ENCODE measurements around the gene HADHA.

HADHA gene

GRCh38 chr2:26224095-26224494 is 20.3 kb downstream of the HADHA start:
- TF ChIP-seq CTCF (conservative IDR thresholded peaks at IDR 0.05; ENCODE audit: low read depth, low read length) = no peak
- H4K20me1 ChIP-seq (ENCODE audit: insufficient read depth) = no peaks in the 10 kb centered on the region
- no peak overlapping the region for H2AFZ ChIP-seq (ENCODE audit: low read depth)
- no peaks in the 10 kb centered on the region for H3K36me3 ChIP-seq (ENCODE audit: insufficient read depth)
- no peak overlapping the region for H3K9ac ChIP-seq
- H3K27ac ChIP-seq = no peak overlapping the region
- no peak overlapping the region for H3K4me3 ChIP-seq (IDR thresholded peaks at IDR 0.05; ENCODE audit: insufficient read depth, low read depth, low read length)
- no peaks in the 10 kb centered on the region for H3K79me2 ChIP-seq (ENCODE audit: insufficient read depth, low read depth)
- no peak overlapping the region for H3K4me2 ChIP-seq
- H3K4me1 ChIP-seq (ENCODE audit: low read depth, poor library complexity, severe bottlenecking) = no peaks in the 10 kb centered on the region
- H3K27me3 ChIP-seq (ENCODE audit: insufficient read depth, low read depth) = no peaks in the 10 kb centered on the region

- Histone ChIP-seq H4K20me1 (ENCODE audit: insufficient read depth) (no peaks in the 10 kb centered on the region), H3K27me3 (ENCODE audit: insufficient read depth, low read depth) (no peaks in the 10 kb centered on the region), H3K79me2 (ENCODE audit: insufficient read depth, low read depth) (no peaks in the 10 kb centered on the region), H3K36me3 (ENCODE audit: insufficient read depth) (no peaks in the 10 kb centered on the region), H2AFZ (ENCODE audit: low read depth) (no peak overlapping the region), H3K4me3 (IDR thresholded peaks at IDR 0.05; ENCODE audit: insufficient read depth, low read depth, low read length) (no peak overlapping the region), H3K9ac (no peak overlapping the region), H3K4me2 (no peak overlapping the region), H3K27ac (no peak overlapping the region), H3K4me1 (ENCODE audit: low read depth, poor library complexity, severe bottlenecking) (no peaks in the 10 kb centered on the region)
- TF ChIP-seq CTCF (conservative IDR thresholded peaks at IDR 0.05; ENCODE audit: low read depth, low read length) = no peak
Measured at GRCh38 chr2:26223018-26223417, 21.4 kb downstream of the HADHA start.

GRCh38 chr2:26217720-26218119 is 26.7 kb downstream of the HADHA start:
- H3K27ac ChIP-seq = no peak overlapping the region

GRCh38 chr2:26216587-26216986 is 27.8 kb downstream of the HADHA start:
- H3K4me1 ChIP-seq (ENCODE audit: low read depth, poor library complexity, severe bottlenecking) = no peaks in the 10 kb centered on the region
- TF ChIP-seq CTCF (conservative IDR thresholded peaks at IDR 0.05; ENCODE audit: low read depth, low read length) = no peak
- no peaks in the 10 kb centered on the region for H4K20me1 ChIP-seq (ENCODE audit: insufficient read depth)
- H3K27me3 ChIP-seq (ENCODE audit: insufficient read depth, low read depth) = no peaks in the 10 kb centered on the region
- no peaks in the 10 kb centered on the region for H3K79me2 ChIP-seq (ENCODE audit: insufficient read depth, low read depth)
- H3K4me2 ChIP-seq = no peak overlapping the region
- H3K9ac ChIP-seq = no peak overlapping the region
- H3K36me3 ChIP-seq (ENCODE audit: insufficient read depth) = peaks cover 7% of the 10 kb centered on the region; the same call in 1 of the 2 replicates
- H2AFZ ChIP-seq (ENCODE audit: low read depth) = no peak overlapping the region
- no peak overlapping the region for H3K27ac ChIP-seq
- no peak overlapping the region for H3K4me3 ChIP-seq (IDR thresholded peaks at IDR 0.05; ENCODE audit: insufficient read depth, low read depth, low read length)

More at GRCh38 chr2:26217720-26218119, 26.7 kb downstream of the HADHA start:
- H3K79me2 ChIP-seq (ENCODE audit: insufficient read depth, low read depth) = no peaks in the 10 kb centered on the region
- TF ChIP-seq CTCF (conservative IDR thresholded peaks at IDR 0.05; ENCODE audit: low read depth, low read length) = no peak
- H2AFZ ChIP-seq (ENCODE audit: low read depth) = no peak overlapping the region
- no peak overlapping the region for H3K4me2 ChIP-seq
- no peaks in the 10 kb centered on the region for H3K4me1 ChIP-seq (ENCODE audit: low read depth, poor library complexity, severe bottlenecking)
- H3K9ac ChIP-seq = no peak overlapping the region
- no peaks in the 10 kb centered on the region for H4K20me1 ChIP-seq (ENCODE audit: insufficient read depth)
- no peak overlapping the region for H3K4me3 ChIP-seq (IDR thresholded peaks at IDR 0.05; ENCODE audit: insufficient read depth, low read depth, low read length)
- H3K27me3 ChIP-seq (ENCODE audit: insufficient read depth, low read depth) = no peaks in the 10 kb centered on the region
- peaks cover 7% of the 10 kb centered on the region; the same call in 1 of the 2 replicates for H3K36me3 ChIP-seq (ENCODE audit: insufficient read depth)
